Anterior cingulate cortex (tissue), 58 donors: ENCODE measurements around the gene PALD1.

Source experiments
- DNase-seq, 58 donors: peaks; one replicate each; lab custom pipeline; 2025; lab: John Stamatoyannopoulos, UW

The PALD1 gene

GRCh38 chr10:70478191-70479164 is at the start of gene PALD1:
TSS of gene PALD1 (plus strand) at chr10:70478767. CDS start at chr10:70525952, 47,185 bp downstream.
- peak in 40 of 58 donors; percentile 19 to 81 (median 50) for DNase-seq

GRCh38 chr10:70430493-70431445 is 47.8 kb upstream of the PALD1 start:
- DNase-seq: peak in 14 of 58 donors; percentile 6 to 60 (median 15)

DNA sequence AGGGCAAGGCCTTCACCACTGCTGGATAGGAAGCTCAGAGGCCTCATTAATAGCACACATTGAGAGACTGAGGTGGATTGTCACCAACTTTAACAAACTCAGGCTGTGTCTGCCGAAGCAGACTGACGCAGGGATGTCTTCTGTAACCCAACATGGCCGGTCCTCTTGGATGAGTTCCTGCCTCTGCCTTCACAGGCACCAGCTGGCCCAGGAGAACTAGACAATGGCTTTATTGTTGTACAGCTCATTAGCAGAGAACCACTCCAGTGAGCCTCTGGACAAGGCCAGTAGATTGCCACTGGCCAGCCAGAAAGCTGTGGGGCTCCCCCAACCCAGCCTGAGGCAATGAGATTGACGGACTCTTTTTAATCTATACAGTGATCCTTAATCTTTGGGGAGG is 46.5 kb upstream of the PALD1 start:
- DNase-seq: peak in 53 of 58 donors; percentile 9 to 92 (median 67)

DNA sequence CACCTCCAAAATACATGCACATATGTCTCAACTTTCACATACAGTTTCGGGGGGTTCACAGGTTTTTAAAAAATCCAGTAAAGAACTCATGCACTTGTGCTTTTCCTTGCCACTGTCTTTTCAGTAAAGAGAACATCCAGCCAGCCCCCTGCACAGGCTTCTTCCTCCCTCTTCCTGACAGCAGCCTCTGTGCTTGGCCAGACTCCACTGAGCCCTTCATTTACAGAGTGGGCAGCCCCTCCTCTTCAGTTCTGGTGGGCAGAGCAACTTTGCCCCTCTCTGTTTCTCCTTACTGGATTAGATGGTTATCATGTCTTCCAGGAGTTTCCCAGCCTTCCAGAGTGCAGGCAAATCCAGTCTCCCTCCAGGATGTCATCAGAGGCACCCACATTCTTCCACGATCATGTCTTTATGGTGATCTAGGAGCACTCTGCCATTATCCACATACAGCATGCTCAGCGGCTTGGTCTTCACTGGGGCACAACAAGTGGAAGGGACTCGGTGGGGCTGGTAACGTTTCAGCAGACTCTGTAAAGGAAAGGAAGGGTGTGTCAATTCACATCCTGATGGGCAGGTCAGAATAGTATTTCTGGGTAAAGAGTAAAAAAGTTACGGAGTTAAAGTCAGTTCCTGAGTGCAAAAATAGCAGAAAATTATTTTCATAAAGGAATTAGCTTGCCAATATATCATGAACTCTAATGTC is 45.9 kb upstream of the PALD1 start:
- DNase-seq: no peak

DNA sequence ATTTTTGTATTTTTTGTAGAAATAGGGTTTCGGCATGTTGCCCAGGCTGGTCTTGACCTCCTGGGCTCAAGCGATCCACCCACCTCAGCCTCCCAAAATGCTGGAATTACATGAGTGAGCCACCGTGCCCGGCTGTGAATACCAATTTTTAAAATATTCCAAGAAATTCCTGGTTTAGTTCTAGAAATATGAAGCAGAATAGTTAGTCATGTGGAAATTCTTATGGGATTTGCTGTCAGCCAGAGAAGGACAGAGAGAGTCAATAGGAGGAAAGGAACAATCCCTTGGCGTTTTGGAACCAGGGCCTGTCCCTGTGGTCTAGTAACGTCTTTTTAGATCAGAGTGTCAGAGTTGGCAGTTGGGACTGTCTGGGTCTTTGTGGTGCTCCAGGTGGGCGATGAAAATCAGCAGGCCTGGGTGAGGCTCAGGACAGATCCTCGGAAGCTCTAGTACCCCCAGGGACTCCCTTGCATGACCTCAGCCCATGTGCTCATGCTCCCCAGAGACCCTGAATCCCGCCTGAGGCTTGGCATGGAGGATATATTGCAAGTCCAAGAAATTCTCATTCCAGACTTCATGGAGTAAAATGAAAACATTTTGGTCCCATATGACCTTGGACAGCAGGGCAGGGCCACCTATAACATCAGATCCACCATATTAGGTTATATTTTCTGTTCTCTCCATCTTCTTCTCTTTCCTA is 44.8 kb upstream of the PALD1 start:
- DNase-seq: no peak

DNA sequence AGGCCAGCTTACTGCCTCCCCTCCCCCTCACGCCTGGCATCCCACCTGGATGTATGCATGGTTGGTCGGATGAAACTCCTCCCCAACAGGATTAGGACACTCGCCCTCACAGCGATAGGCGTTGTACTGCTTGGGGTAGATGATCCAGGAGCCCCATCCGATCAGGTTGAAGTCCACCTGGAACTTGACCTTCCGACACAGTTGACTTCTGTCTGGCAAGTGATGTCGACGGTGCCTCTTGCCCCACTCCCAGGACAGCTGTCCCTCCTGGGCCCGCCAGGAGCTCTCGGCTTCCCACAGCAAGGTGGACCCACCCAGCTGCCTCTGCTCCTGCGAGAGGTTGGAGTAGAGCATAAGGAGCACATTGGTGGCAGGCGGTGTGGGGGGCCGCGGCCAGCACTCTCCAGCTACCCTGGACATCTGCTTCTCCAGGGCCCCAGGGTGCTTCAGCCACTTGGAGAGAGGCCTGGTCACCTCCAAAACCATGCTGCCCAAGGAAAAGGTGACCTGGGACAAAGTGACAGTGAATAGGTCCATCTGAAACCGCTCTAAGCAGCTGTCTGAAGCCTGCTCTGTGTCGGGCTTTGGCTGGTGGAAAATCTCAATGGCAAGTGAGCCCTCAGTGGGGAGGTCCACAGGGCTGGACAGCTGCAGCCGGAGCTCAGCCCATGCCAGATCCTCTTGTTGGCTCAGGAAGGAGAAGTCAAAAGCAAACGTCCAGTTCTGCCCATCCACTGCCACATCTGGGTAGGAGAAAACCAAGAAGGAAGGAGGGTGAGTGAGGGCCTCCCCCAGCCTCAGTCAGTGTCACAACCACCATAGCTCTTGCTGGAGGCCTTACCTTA is 43.1 kb upstream of the PALD1 start:
- no peak for DNase-seq

- DNase-seq: no peak
Observed at GRCh38 chr10:70437721-70438120, 40.8 kb upstream of the PALD1 start.

GRCh38 chr10:70440296-70441160 is 38.0 kb upstream of the PALD1 start:
- no peak for DNase-seq

GRCh38 chr10:70441161-70441894 is 37.2 kb upstream of the PALD1 start, which contains the start of gene NODAL:
TSS of gene NODAL (minus strand) at chr10:70441681. CDS start at chr10:70441667, 14 bp downstream.
- no peak for DNase-seq

DNA sequence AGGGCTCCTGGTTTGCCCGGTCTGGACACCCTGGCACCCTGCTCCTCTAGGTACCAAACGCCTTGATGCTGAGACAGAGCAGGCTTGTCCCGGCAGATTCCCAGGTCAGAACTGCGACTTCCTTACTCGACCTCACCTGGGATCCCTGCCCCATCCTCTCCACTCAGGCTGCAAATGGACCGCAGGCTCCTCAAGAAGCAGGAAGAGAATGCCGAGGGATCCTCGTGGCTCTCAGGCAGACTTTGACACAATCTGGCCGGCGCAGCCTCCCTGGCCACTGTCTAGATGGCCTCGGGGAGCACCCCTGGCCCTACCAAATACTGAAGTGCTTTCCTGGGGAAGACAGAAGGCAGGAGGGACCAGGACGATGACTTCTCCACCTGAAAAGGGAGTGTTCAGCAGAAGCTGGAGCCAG is 36.7 kb upstream of the PALD1 start:
- no peak for DNase-seq

GRCh38 chr10:70442332-70442988 is 36.1 kb upstream of the PALD1 start:
- no peak for DNase-seq

DNA sequence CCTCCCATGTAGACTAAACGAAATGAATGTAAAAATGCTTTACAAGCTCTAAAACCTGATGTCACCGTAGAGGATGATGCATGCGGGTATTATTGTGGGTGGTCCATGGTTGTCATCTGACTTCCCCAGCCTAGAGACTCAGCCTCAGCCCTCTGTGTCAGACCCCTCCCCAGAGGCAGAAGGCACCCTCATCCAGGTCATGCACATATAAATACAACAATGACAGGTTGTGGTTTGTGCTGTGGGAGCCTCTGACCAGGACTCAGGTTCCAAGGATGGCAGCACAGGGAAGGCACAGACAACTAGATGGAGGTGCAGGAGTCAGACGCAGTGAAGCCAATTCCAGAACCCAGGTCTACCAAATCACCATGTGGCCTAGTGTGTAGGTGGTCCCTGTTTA is 33.8 kb upstream of the PALD1 start:
- DNase-seq: no peak

GRCh38 chr10:70445718-70446657 is 32.6 kb upstream of the PALD1 start:
- DNase-seq: no peak

- DNase-seq: no peak
Observed at GRCh38 chr10:70448236-70448635, 30.3 kb upstream of the PALD1 start.

DNA sequence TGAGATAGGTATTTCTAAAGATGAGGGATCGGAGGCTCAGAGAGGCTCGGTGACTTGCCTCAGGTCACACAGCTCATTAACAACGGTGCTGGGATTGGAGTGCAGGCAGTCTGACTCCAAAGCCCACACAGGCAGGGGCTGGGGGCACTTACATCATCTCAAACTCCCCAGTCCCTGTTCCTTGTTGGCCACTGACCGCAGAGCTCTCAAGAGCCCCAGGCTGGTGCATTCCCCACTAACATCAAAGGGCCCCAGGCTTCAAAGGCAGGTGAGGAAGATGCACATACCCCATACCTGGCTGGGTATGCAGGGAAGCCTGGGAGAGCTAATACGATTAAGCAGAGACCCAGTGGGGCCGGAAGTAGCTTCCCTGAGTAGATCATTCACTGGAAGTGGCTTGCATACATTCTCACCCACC is 23.3 kb upstream of the PALD1 start:
- DNase-seq: no peak
